NCI-H526 (cell line): ENCODE data around the gene CELF2.

ENCODE experiments used
- DNase-seq, 2 experiments: peaks; one replicate each; lab custom pipeline; 2025; lab: John Stamatoyannopoulos, UW

CELF2 gene

GRCh38 chr10:11194859-11195586, 177.4 kb downstream of the CELF2 start:
- no peak for DNase-seq

GRCh38 chr10:11195623-11196022, 178.0 kb downstream of the CELF2 start:
- no peak for DNase-seq

GRCh38 chr10:11197266-11197712, 179.6 kb downstream of the CELF2 start:
- DNase-seq = no peak

- DNase-seq = no peak
Measured at GRCh38 chr10:11197878-11198277, 180.2 kb downstream of the CELF2 start.

- DNase-seq = no peak
Measured at GRCh38 chr10:11201911-11202310, 184.2 kb downstream of the CELF2 start.

- no peak for DNase-seq
Measured at GRCh38 chr10:11204351-11204942, 186.8 kb downstream of the CELF2 start.

GRCh38 chr10:11205030-11205772, 187.5 kb downstream of the CELF2 start:
- DNase-seq = no peak

GRCh38 chr10:11206676-11207559, 189.2 kb downstream of the CELF2 start:
- DNase-seq = no peak

- no peak for DNase-seq
Measured at GRCh38 chr10:11207560-11207844, 189.8 kb downstream of the CELF2 start.

- DNase-seq = no peak
Measured at GRCh38 chr10:11208243-11208642, 190.6 kb downstream of the CELF2 start.

- DNase-seq = no peak
Measured at GRCh38 chr10:11208908-11209829, 191.5 kb downstream of the CELF2 start.

GRCh38 chr10:11209830-11210181, 192.1 kb downstream of the CELF2 start:
- no peak for DNase-seq

- DNase-seq = no peak
Measured at GRCh38 chr10:11210211-11210922, 192.7 kb downstream of the CELF2 start.

GRCh38 chr10:11212288-11213085, 194.8 kb downstream of the CELF2 start:
- DNase-seq = no peak

GRCh38 chr10:11213137-11213536, 195.5 kb downstream of the CELF2 start:
- DNase-seq = no peak

- no peak for DNase-seq
Measured at GRCh38 chr10:11214407-11214806, 196.7 kb downstream of the CELF2 start.

GRCh38 chr10:11215471-11215870, 197.8 kb downstream of the CELF2 start:
- no peak for DNase-seq

- DNase-seq = no peak
Measured at GRCh38 chr10:11217521-11217920, 199.8 kb downstream of the CELF2 start.

GRCh38 chr10:11218395-11218794, 200.7 kb downstream of the CELF2 start:
- no peak for DNase-seq

- DNase-seq = no peak
Measured at GRCh38 chr10:11219431-11219830, 201.8 kb downstream of the CELF2 start.
